HFFc6 (cell line): ENCODE data around the gene CENPO. TPM values are rescaled to one million over a fixed set of nuclear protein-coding genes. Genes with fewer than 3 reads are reported as not detected.

Experiments used
- DNase-seq: peaks from one replicate; pipeline ENCODE4 v3.0.0-alpha.2; 2018
- H3K27ac Mint-ChIP-seq: 2 replicates; pipeline ENCODE4 v1.8.0; 2020; ENCODE audit warnings: mild to moderate bottlenecking, mixed read lengths
- H3K27me3 Mint-ChIP-seq: 2 replicates; pipeline ENCODE4 v1.8.0; 2021; ENCODE audit warnings: mild to moderate bottlenecking, moderate library complexity, mixed read lengths; ENCODE audit not compliant: insufficient read depth
- H3K36me3 Mint-ChIP-seq: 2 replicates; pipeline ENCODE4 v1.8.0; 2021; ENCODE audit warnings: low read depth, mixed read lengths
- H3K4me1 Mint-ChIP-seq: 2 replicates; pipeline ENCODE4 v1.8.0; 2020; ENCODE audit warnings: low read depth, mixed read lengths
- H3K4me3 Mint-ChIP-seq: 2 replicates; pipeline ENCODE4 v1.8.0; 2020; ENCODE audit warnings: mild to moderate bottlenecking, moderate library complexity, mixed read lengths
- H3K9me3 Mint-ChIP-seq: 2 replicates; pipeline ENCODE4 v1.8.0; 2020; ENCODE audit warnings: mild to moderate bottlenecking, mixed read lengths
- total RNA-seq, 6 experiments: library from RNA; stranded (reverse); fragmentation: NEBNext Ultra II Directional; extraction: Animal tissue kit (Norgen Biotek cat#: 25700); gene quantifications; 2 replicates in 1 of 6; 3 replicates in 5 of 6; pipeline ENCODE4 v1.2.3, GENCODE V29; 2021
- TF ChIP-seq, protein P1 (sequence below): fragments of 200-600 bp; sonication (generic); IDR thresholded peaks from 2 replicates; pipeline ENCODE4 v1.5.0; 2021; ENCODE audit warnings: antibody characterized with exemption, mild to moderate bottlenecking

The CENPO gene
- total RNA-seq, 6 experiments from 2014 or later = 19.1 to 28.7 (median 24.7) TPM

DNA sequence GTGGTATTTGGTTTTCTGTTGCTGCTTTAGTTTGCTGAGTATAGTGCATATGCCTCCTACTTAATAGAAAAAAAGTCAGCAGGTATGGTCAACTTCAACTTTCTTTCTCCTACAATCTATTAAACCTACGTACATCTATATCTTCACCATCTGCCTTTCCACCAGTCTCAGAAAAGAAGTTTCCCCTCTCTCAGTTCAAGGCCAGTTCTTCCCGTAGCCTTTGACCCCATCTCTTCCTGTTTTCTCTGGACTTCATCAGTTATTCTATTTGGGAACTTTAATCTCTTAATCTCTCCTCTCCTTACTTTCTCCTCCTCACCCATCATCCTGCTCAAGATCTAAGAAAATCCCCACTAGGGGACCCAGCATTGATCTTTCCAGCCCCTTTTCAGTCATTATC, 5.7 kb upstream of the CENPO start:
- DNase-seq = no peak
- no peaks in the 10 kb centered on the region for H3K36me3 Mint-ChIP-seq
- peaks cover 16% of the 10 kb centered on the region for H3K4me1 Mint-ChIP-seq

DNA sequence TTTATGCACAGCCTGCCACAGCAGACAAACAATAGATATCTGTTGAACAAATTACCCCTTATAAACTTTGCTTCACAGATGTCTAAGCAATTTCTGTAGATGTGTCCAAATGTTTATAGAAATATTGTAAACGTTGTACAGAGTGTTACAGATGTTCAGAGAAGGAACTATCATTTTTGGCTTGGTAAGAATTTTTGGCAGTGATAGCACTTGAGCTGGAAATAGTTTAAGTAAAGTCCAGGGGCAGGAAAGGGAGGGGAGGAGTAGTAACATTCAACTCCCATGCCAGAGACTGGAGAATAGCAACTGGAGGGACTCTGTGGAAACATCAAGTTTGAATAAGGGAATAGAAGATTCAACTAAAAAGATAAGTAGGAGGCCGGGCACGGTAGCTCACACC, 4.4 kb upstream of the CENPO start:
- no peak for DNase-seq

More for the DNA sequence above, 5.7 kb upstream of the CENPO start:
- H3K27me3 Mint-ChIP-seq = peaks cover 6% of the 10 kb centered on the region
- TF ChIP-seq, protein P1, sequence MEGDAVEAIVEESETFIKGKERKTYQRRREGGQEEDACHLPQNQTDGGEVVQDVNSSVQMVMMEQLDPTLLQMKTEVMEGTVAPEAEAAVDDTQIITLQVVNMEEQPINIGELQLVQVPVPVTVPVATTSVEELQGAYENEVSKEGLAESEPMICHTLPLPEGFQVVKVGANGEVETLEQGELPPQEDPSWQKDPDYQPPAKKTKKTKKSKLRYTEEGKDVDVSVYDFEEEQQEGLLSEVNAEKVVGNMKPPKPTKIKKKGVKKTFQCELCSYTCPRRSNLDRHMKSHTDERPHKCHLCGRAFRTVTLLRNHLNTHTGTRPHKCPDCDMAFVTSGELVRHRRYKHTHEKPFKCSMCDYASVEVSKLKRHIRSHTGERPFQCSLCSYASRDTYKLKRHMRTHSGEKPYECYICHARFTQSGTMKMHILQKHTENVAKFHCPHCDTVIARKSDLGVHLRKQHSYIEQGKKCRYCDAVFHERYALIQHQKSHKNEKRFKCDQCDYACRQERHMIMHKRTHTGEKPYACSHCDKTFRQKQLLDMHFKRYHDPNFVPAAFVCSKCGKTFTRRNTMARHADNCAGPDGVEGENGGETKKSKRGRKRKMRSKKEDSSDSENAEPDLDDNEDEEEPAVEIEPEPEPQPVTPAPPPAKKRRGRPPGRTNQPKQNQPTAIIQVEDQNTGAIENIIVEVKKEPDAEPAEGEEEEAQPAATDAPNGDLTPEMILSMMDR = no peak
- no peak overlapping the region for H3K27ac Mint-ChIP-seq
- no peak overlapping the region for H3K4me3 Mint-ChIP-seq
- peaks cover 5% of the 10 kb centered on the region; the same call in 1 of the 2 replicates for H3K9me3 Mint-ChIP-seq

DNA sequence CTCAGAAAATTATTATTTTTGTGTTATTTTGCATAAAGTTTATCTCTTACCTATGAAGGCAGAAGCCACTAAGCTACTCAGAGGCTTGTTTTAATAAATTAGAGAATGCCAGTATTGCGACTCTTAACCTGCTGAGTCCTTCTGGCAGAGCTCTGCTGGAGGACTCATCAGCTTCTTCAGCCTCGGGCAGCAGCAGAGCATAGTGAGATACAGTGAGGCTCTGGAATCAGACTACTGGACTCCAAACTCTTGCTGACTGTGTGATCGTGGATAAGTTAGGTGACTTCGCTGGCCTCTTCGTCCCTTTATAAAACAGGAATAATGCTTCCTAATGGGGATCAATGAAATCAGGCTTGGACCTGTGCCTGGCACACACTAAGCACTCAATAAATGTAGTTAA, 1.8 kb upstream of the CENPO start:
- no peak for DNase-seq
- TF ChIP-seq, protein P1 = no peak
- Mint-ChIP-seq H3K9me3 (no peaks in the 10 kb centered on the region), H3K27ac (no peak overlapping the region), H3K27me3 (peaks cover 8% of the 10 kb centered on the region; the same call in 1 of the 2 replicates), H3K36me3 (peaks cover 9% of the 10 kb centered on the region; the same call in 1 of the 2 replicates), H3K4me3 (no peak overlapping the region; the same call in 1 of the 2 replicates), H3K4me1 (peaks cover 35% of the 10 kb centered on the region)

More for the DNA sequence above, 4.4 kb upstream of the CENPO start:
- TF ChIP-seq, protein P1 = no peak
- Mint-ChIP-seq H3K4me3 (no peak overlapping the region), H3K27ac (no peak overlapping the region), H3K27me3 (peaks cover 8% of the 10 kb centered on the region; the same call in 1 of the 2 replicates), H3K9me3 (peaks cover 5% of the 10 kb centered on the region; the same call in 1 of the 2 replicates), H3K36me3 (no peaks in the 10 kb centered on the region), H3K4me1 (peaks cover 18% of the 10 kb centered on the region)

DNA sequence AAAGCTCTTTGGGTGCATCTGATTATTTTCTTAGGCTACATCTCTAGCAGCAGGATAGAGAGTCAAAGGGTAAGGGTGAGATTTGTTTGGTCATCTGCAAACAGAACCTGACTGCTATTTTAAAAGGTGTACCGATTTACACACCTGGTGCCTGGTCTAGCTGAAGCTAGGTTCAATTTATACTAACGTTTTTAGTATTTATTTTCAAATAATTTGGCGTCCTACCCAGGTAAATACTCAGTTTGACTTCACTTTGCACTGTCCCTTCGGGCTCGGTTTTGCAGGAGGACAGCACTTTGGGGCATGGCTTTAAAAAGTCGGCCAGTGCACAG, 717 bp upstream of the CENPO start:
- TF ChIP-seq, protein P1 = no peak
- peaks cover 45% of the 10 kb centered on the region for H3K4me1 Mint-ChIP-seq
- H3K4me3 Mint-ChIP-seq = peak overlapping the region; percentile 99
- peaks cover 20% of the 10 kb centered on the region for H3K36me3 Mint-ChIP-seq
- DNase-seq = no peak
- H3K9me3 Mint-ChIP-seq = no peaks in the 10 kb centered on the region
- peaks cover 6% of the 10 kb centered on the region for H3K27me3 Mint-ChIP-seq
- H3K27ac Mint-ChIP-seq = peak overlapping the region; percentile 100

DNA sequence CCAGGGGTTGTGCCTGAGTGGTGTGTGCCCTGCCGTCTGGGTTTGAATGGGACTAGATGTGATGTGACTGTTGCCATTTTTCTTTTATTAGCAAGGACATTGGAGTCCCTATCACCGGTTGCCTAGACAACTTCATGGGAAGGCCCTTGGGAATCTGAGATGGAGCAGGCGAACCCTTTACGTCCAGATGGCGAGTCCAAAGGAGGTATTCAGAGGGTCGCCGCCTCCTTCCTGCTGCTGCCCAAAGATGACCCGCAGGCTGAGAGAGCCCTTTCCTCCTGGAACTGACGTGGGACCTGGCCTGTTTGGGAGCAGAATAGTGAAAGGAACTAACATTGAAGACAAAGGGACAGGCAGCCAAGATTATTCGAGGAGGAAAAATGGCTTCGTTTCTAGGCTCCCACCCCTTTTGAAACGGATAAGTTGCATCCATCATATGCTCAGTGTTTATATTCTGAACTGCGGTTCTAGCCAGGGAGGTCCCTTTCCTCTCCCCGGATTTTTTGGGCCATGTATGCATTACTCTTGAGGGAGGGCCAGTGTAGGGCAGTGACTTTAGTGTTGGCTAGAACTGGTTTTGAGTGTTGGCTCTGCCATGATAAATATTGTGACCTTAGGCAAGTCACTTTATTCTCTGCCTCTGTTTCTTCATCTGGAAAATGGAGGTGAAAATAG, 673 bp downstream of the CENPO start:
- H3K9me3 Mint-ChIP-seq = no peaks in the 10 kb centered on the region
- DNase-seq = peak; percentile 37
- peaks cover 50% of the 10 kb centered on the region for H3K4me1 Mint-ChIP-seq
- H3K27me3 Mint-ChIP-seq = peaks cover 3% of the 10 kb centered on the region
- TF ChIP-seq, protein P1 = no peak
- peaks cover 32% of the 10 kb centered on the region for H3K36me3 Mint-ChIP-seq
- H3K4me3 Mint-ChIP-seq = peak overlapping the region; percentile 99
- peak overlapping the region; percentile 100 for H3K27ac Mint-ChIP-seq
